Activated CD8-positive, alpha-beta T cell treated with anti-CD3 and anti-CD28 coated beads for 36 hours (primary cell): Measurements from ENCODE around the gene SMAD9. TPM values are rescaled to one million over a fixed set of nuclear protein-coding genes. Genes with fewer than 3 reads are reported as not detected.

ENCODE experiments used
- ATAC-seq: fragments of 200-7000 bp; cut with Tn5 transposase; one replicate; pipeline ENCODE4 v1.10.0; 2021; ENCODE audit warnings: mild to moderate bottlenecking, moderate library complexity
- CTCF ChIA-PET: fragments of 350-600 bp; sonication (Branson Sonifier 250); formaldehyde crosslinking; loops from one replicate; lab custom pipeline; 2021; ENCODE audit warnings: antibody characterized with exemption; lab: Charles Lee
- POLR2A ChIA-PET: fragments of 350-600 bp; sonication (Branson Sonifier 250); formaldehyde crosslinking; loops from one replicate; lab custom pipeline; 2021; ENCODE audit warnings: antibody characterized with exemption; lab: Charles Lee
- DNase-seq: peaks from one replicate; pipeline ENCODE4 v3.0.0-alpha.2; 2020
- H3K27ac Mint-ChIP-seq: one replicate; pipeline ENCODE4 v1.8.0; 2021; ENCODE audit warnings: mild to moderate bottlenecking, mixed read lengths
- H3K27me3 Mint-ChIP-seq: one replicate; pipeline ENCODE4 v1.8.0; 2021; ENCODE audit warnings: mixed read lengths
- H3K36me3 Mint-ChIP-seq: one replicate; pipeline ENCODE4 v1.8.0; 2021; ENCODE audit warnings: low read depth, mixed read lengths
- H3K4me1 Mint-ChIP-seq: one replicate; pipeline ENCODE4 v1.8.0; 2021; ENCODE audit warnings: low read depth, mixed read lengths
- H3K4me3 Mint-ChIP-seq: one replicate; pipeline ENCODE4 v1.8.0; 2021; ENCODE audit warnings: mild to moderate bottlenecking, moderate library complexity, mixed read lengths
- H3K9me3 Mint-ChIP-seq: one replicate; pipeline ENCODE4 v1.8.0; 2021; ENCODE audit warnings: mixed read lengths
- CTCF ChIP-seq: fragments of 200-600 bp; IDR thresholded peaks from one replicate; pipeline ENCODE4 v1.8.0; 2022; ENCODE audit warnings: antibody characterized with exemption, mild to moderate bottlenecking
- intact Hi-C: fragments of 100-400 bp; cut with micrococcal nuclease; formaldehyde crosslinking; loops from one replicate; pipeline ENCODE4 v1.10.0; 2022
- total RNA-seq, 2 experiments: library from RNA; stranded (reverse); gene quantifications; one replicate each; pipeline ENCODE4 v1.2.3, GENCODE V29; 2021

SMAD9 gene
- total RNA-seq, 2 experiments from 2014 or later = 0.11 TPM

DNA sequence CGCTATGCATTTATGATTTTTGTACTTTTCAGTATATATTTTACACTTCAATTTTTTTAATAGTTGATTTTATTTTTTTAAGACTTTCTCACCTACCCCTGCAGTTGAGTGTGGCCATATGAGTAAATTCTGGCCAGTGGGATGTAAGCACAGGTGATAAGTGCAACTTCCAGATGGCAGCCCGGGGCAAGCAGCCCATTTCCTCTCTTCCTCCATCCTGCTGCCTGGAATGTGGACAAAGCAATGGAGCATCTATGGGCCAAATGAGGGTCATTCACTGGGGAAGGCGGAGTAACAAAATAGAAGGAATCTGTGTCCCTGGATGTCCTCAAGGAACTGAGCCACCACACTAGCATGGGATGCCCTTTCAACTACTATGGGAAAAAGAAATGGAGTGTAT lies 88.7 kb downstream of the SMAD9 start:
- no peak for ATAC-seq
- intact Hi-C loops = no loop called here
- H3K27ac Mint-ChIP-seq = no peak overlapping the region
- no peak for DNase-seq
- ChIA-PET CTCF (interaction anchor here (1.3 kb wide), 1 partner anchor 10 kb away, joined by 3 read pairs; no protein-coding TSS in a partner anchor), POLR2A (no interaction called here)
- H3K4me3 Mint-ChIP-seq = no peak overlapping the region
- no peak for TF ChIP-seq CTCF
- H3K27me3 Mint-ChIP-seq = no peaks in the 10 kb centered on the region
- H3K9me3 Mint-ChIP-seq = no peaks in the 10 kb centered on the region
- peaks cover 14% of the 10 kb centered on the region for H3K36me3 Mint-ChIP-seq
- no peaks in the 10 kb centered on the region for H3K4me1 Mint-ChIP-seq

- Mint-ChIP-seq H3K4me3 (no peak overlapping the region), H3K4me1 (peaks cover 4% of the 10 kb centered on the region), H3K36me3 (peaks cover 20% of the 10 kb centered on the region), H3K27me3 (no peaks in the 10 kb centered on the region), H3K27ac (no peak overlapping the region), H3K9me3 (no peaks in the 10 kb centered on the region)
- TF ChIP-seq CTCF = no peak
- DNase-seq = no peak
- ATAC-seq = no peak
- intact Hi-C loops = no loop called here
- ChIA-PET CTCF (interaction anchor here (0.9 to 1.4 kb wide), 2 partner anchors 14 to 169 kb away, joined by 4 to 5 read pairs; partner anchors contain the start of gene ALG5), POLR2A (no interaction called here)
These were observed 90.3 kb downstream of the SMAD9 start for GRCh38 chr13:36829753-36830152.

DNA sequence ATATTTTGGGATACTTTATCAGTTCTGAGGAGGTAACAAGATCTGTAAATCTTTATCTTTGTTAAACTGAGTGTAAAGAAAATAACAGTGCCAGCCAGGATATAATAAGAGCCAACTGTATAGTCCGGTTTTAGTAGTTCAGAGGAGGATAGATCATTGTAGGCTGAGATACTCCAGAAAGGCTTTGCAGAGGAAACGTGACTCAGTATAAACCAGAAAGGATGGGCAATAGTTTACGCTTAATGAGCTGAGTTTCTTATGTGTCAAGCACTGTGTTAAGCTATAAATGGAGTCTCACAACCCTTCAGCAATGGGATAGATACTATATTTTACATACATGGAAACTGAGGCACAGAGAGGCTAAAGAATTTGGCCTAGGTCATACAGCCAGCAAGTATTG lies 97.3 kb downstream of the SMAD9 start:
- intact Hi-C loops = no loop called here
- no peak overlapping the region for H3K27ac Mint-ChIP-seq
- ATAC-seq (no peak), DNase-seq (no peak)
- H3K36me3 Mint-ChIP-seq = peaks cover 24% of the 10 kb centered on the region
- no peaks in the 10 kb centered on the region for H3K27me3 Mint-ChIP-seq
- H3K9me3 Mint-ChIP-seq = no peaks in the 10 kb centered on the region
- POLR2A ChIA-PET = no interaction called here
- H3K4me3 Mint-ChIP-seq = peak overlapping the region; percentile 0
- peaks cover 50% of the 10 kb centered on the region for H3K4me1 Mint-ChIP-seq
- no peak for TF ChIP-seq CTCF
- CTCF ChIA-PET = no interaction called here

GRCh38 chr13:36820222-36820621 lies 99.8 kb downstream of the SMAD9 start:
- peak overlapping the region; percentile 99 for H3K4me3 Mint-ChIP-seq
- no peak for TF ChIP-seq CTCF
- peaks cover 20% of the 10 kb centered on the region for H3K36me3 Mint-ChIP-seq
- no peaks in the 10 kb centered on the region for H3K9me3 Mint-ChIP-seq
- no peaks in the 10 kb centered on the region for H3K27me3 Mint-ChIP-seq
- ChIA-PET POLR2A (interaction anchor here (0.6 kb wide), 1 partner anchor 8 kb away, joined by 3 read pairs; no protein-coding TSS in a partner anchor), CTCF (no interaction called here)
- peak overlapping the region; percentile 93 for H3K27ac Mint-ChIP-seq
- H3K4me1 Mint-ChIP-seq = peaks cover 52% of the 10 kb centered on the region
- peak; percentile 37 for ATAC-seq
- DNase-seq = no peak
- intact Hi-C loops = no loop called here

- CTCF ChIA-PET = no interaction called here
These were observed 100.3 kb downstream of the SMAD9 start for GRCh38 chr13:36819739-36820090.

More at GRCh38 chr13:36819739-36820090, 100.3 kb downstream of the SMAD9 start:
- POLR2A ChIA-PET = interaction anchor here (0.6 kb wide), 1 partner anchor 9 kb away, joined by 3 read pairs; no protein-coding TSS in a partner anchor
- ATAC-seq = peak; percentile 15
- intact Hi-C loops = no loop called here
- peak; percentile 57 for DNase-seq
- Mint-ChIP-seq H3K4me3 (peak overlapping the region; percentile 99), H3K9me3 (no peaks in the 10 kb centered on the region), H3K4me1 (peaks cover 48% of the 10 kb centered on the region), H3K27ac (peak overlapping the region; percentile 93), H3K36me3 (peaks cover 15% of the 10 kb centered on the region), H3K27me3 (no peaks in the 10 kb centered on the region)
- no peak for TF ChIP-seq CTCF
